Heart left ventricle (tissue), 16 donors: ENCODE results near the gene RIN3. TPM values are rescaled to one million over a fixed set of nuclear protein-coding genes. Genes with fewer than 3 reads are reported as not detected.

Experiments
- ATAC-seq, 4 donors: fragments of 200-7000 bp; cut with Tn5 transposase; one replicate each; pipeline ENCODE4 v1.9.1; 2020 to 2022; ENCODE audit warnings: moderate library complexity in 4 of 4, mild to moderate bottlenecking in 3 of 4, moderate number of reproducible peaks in 1 of 4
- DNase-seq, 5 donors: peaks; one replicate each; pipeline ENCODE4 v3.0.0-alpha.2; 2020
- H3K27ac ChIP-seq, 12 donors: fragments of 200-600 bp; sonication (generic) in 4 of 12; one replicate each; pipeline versions ENCODE4 v1.5.0 to v1.8.0; 2016 to 2022; ENCODE audit warnings: mild to moderate bottlenecking in 2 of 12
- H3K27me3 ChIP-seq, 9 donors: fragments of 200-600 bp; sonication (generic) in 2 of 9; one replicate each; pipeline versions ENCODE4 v1.5.1 to v1.8.0; 2016 to 2022; ENCODE audit warnings: mild to moderate bottlenecking in 3 of 9
- H3K36me3 ChIP-seq, 9 donors: fragments of 200-600 bp; sonication (generic) in 2 of 9; one replicate each; pipeline versions ENCODE4 v1.5.0 to v1.8.0; 2018 to 2022; ENCODE audit warnings: mild to moderate bottlenecking in 2 of 9
- H3K4me1 ChIP-seq, 12 donors: fragments of 200-600 bp; sonication (generic) in 4 of 12; one replicate each; pipeline versions ENCODE4 v1.5.0 to v1.8.0; 2016 to 2022; ENCODE audit warnings: mild to moderate bottlenecking in 3 of 12
- H3K4me3 ChIP-seq, 12 donors: fragments of 200-600 bp; sonication (generic) in 4 of 12; one replicate each; pipeline versions ENCODE4 v1.5.0 to v1.8.0; 2017 to 2022; ENCODE audit warnings: mild to moderate bottlenecking in 9 of 12, moderate library complexity in 4 of 12
- H3K9me3 ChIP-seq, 12 donors: fragments of 200-600 bp; sonication (generic) in 4 of 12; one replicate each; pipeline versions ENCODE4 v1.5.0 to v1.8.0; 2016 to 2022; ENCODE audit warnings: mild to moderate bottlenecking in 1 of 12
- POLR2A ChIP-seq, 2 donors: fragments of 450-650 bp; IDR thresholded peaks; one replicate each; pipeline ENCODE4 v1.6.1; 2017; ENCODE audit warnings: antibody characterized with exemption in 2 of 2, mild to moderate bottlenecking in 2 of 2, moderate library complexity in 2 of 2
- WGBS, 4 donors: extraction: QIAGEN DNeasy Blood & Tissue Kit in 2 of 4; methylation state at CpG; one replicate each; pipeline versions ENCODE4 v1.1.5 to v1.1.7; 2013 to 2018; 5-methylcytosine and 5-hydroxymethylcytosine counted together
- intact Hi-C, 10 donors: fragments of 100-400 bp; cut with DNase I; formaldehyde crosslinking; loops; one replicate each; pipeline versions ENCODE4 v1.11.1 to v1.14.2; 2022
- polyA plus RNA-seq, 2 donors: library from polyadenylated mRNA; stranded (reverse); fragments of 200-250 nt; gene quantifications; one replicate each; pipeline ENCODE4 v1.2.3, GENCODE V29; 2013
- total RNA-seq, 9 donors: library from RNA; depleted of rRNA in 2 of 9; stranded (reverse); fragments of >200 nt in 2 of 9; fragmentation: NEBNext Ultra II Directional in 3 of 9; extraction: Animal tissue kit (Norgen Biotek cat#: 25700) in 3 of 9; gene quantifications; one replicate each; pipeline versions ENCODE4 v1.1.0 to v1.2.4, GENCODE V29; 2016 to 2023
- TF ChIP-seq, protein P1 (sequence below), 12 donors: fragments of 200-600 bp; sonication (generic) in 4 of 12; IDR thresholded peaks; one replicate each; pipeline versions ENCODE4 v1.5.0 to v1.8.0; 2018 to 2022; ENCODE audit warnings: antibody characterized with exemption in 12 of 12, mild to moderate bottlenecking in 5 of 12
- donor health status: ischemic (EF 13 %, LVEDD 7.1; RV severe dilation, severe dysfunction).
- donor health status: healthy with polysubstance abuse.
- donor health status: DM: no; HTN: yes; CAD: no.
- donor health status: DM: no; HTN: no; CAD: no.
- donor health status: ischemic (EF 25% LVEDD 6.9; RV normal size, moderate dysfunction).
- donor health status: ischemic (EF 25% LVEDD 5.7; RV mildly dilated, moderate dysfunction).
- donor health status: healthy.
- donor health status: DM: yes; HTN: yes; CAD: no.
- donor health status: ischemic (EF 35%, LVEDD 5.7; RV mildly dilated, moderate dysfunction).
- donor health status: nonischemic (EF 11% LVEDD 7.7; RV severe dilation, severe dysfunction).
- donor health status: DM: yes; HTN: yes; CAD: no.
- donor health status: PGD.
- donor health status: ischemic (EF 29% LVEDD 5.4; RV normal size, mild dysfunction).
- donor health status: nonischemic (EF 23%, LVEDD 6.1; RV moderate dilation, normal function).

RIN3 gene
- total and polyA plus RNA-seq, 11 donors: 8.6 to 37.0 (median 12.7) TPM

DNA sequence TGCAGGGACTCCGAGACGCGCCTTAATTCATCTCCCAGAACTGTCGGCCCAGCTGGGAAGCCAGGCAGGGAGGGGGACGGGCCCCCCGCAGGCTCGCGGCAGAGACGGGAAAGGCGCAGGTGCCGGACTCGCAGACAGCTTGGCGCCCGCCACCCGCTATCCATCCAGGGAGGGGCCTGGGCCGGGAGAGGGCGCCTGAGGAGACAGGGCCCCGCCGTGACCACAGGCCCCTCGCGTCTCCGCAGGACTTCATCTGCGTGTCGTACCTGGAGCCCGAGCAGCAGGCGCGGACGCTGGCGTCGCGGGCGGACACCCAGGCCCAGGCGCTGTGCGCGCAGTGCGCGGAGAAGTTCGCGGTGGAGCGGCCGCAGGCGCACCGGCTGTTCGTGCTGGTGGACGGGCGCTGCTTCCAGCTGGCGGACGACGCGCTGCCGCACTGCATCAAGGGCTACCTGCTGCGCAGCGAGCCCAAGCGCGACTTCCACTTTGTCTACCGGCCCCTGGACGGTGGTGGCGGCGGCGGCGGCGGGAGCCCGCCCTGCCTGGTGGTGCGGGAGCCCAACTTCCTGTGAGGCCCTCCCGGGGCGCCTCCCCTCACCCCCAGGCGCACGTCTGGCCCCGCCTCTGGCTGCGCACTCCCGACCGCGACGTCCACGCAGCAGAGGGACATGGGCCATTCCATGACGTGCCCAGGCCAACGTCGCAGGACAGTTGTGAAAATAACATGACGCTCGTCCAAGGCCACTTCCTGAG is 174.3 kb downstream of the RIN3 start:
- DNase-seq (peak in 1 of 5 donors; percentile 77), ATAC-seq (peak in 2 of 4 donors; percentile 14 to 44)
- peaks cover 2 to 31% (median 19%) of the 10 kb centered on the region in 12 donors for H3K4me1 ChIP-seq
- peaks cover 0 to 60% (median 10%) of the 10 kb centered on the region in 9 donors for H3K36me3 ChIP-seq
- no peak for TF ChIP-seq POLR2A (IDR thresholded peaks at IDR 0.05)
- TF ChIP-seq, protein P1, sequence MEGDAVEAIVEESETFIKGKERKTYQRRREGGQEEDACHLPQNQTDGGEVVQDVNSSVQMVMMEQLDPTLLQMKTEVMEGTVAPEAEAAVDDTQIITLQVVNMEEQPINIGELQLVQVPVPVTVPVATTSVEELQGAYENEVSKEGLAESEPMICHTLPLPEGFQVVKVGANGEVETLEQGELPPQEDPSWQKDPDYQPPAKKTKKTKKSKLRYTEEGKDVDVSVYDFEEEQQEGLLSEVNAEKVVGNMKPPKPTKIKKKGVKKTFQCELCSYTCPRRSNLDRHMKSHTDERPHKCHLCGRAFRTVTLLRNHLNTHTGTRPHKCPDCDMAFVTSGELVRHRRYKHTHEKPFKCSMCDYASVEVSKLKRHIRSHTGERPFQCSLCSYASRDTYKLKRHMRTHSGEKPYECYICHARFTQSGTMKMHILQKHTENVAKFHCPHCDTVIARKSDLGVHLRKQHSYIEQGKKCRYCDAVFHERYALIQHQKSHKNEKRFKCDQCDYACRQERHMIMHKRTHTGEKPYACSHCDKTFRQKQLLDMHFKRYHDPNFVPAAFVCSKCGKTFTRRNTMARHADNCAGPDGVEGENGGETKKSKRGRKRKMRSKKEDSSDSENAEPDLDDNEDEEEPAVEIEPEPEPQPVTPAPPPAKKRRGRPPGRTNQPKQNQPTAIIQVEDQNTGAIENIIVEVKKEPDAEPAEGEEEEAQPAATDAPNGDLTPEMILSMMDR (IDR thresholded peaks at IDR 0.05): no peak
- H3K27me3 ChIP-seq: no peaks in the 10 kb centered on the region
- peak overlapping the region in 4 of 12 donors; percentile 21 to 54 (median 47) for H3K27ac ChIP-seq
- H3K4me3 ChIP-seq: peak overlapping the region; percentile 28 to 58 (median 48)
- H3K9me3 ChIP-seq: no peaks in the 10 kb centered on the region
- WGBS, 4 donors: 35 to 60% (median 53%) methylated on average over 40 to 80 of the region's 80 CpGs
- intact Hi-C loops: loop anchor here in 8 of 10 donors (5.0 to 10.0 kb wide), 7 partner anchors 94 to 563 kb away; partner anchors contain the start of genes CPSF2 (in 3 of the 8) and NDUFB1 (in 3 of the 8)

DNA sequence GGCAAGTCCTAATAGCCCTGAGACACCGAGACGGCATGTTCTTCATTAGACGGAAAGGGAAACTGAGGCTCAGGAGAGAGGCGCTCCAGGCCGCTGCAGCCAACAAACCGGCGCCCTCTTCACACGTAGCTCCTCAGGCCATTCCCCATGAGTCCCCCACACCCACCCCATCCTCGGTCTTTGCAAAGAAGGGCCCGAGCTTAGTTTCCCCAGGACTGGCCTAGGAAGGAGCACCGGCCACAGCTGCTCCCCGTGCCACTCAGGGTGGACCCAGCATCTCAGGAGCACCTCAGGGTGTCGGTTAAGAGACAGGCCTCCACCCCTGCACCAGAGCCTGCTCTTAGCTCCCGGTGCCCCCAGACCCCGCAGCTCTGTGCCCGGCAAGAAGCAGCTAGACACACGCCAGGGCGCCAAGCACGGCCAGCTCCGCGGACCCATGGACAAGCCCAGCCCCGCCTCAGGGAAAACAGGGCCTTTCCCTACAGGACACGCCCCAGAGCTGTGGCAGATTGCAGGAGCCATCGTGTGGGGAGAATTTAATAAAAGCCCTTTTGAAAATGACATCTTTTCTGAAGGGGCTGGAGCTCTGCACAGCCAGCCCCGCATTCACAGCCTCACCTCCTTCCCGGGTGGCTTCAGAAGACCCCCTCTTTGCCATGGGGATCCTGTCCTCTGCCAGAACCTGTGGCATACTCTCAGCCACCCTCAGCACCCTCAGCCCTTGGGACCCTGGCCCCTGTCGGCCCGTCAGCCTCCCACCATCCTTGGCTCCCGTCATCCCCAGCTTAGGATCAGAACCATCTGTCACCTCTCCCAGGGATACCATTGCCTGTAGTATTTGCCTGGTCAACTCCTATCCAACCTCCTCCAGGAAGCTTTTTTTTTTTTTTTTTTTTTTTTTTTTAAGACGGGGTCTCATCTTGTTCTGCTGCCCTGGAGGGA is 175.1 kb downstream of the RIN3 start:
- Histone ChIP-seq H3K27ac (no peak overlapping the region), H3K36me3 (peaks cover 0 to 57% (median 10%) of the 10 kb centered on the region in 9 donors), H3K27me3 (no peaks in the 10 kb centered on the region), H3K9me3 (no peaks in the 10 kb centered on the region), H3K4me3 (peak overlapping the region in 5 of 12 donors; percentile 50 to 58 (median 54)), H3K4me1 (peaks cover 5 to 39% (median 25%) of the 10 kb centered on the region in 12 donors)
- intact Hi-C loops: loop anchor here in 8 of 10 donors (5.0 to 10.0 kb wide), 7 partner anchors 94 to 564 kb away; partner anchors contain the start of genes CPSF2 (in 3 of the 8) and NDUFB1 (in 3 of the 8)
- DNase-seq (peak in 1 of 5 donors; percentile 57), ATAC-seq (no peak)
- WGBS, 4 donors: 85 to 91% (median 89%) methylated on average over 26 to 30 of the region's 30 CpGs
- no peak for TF ChIP-seq POLR2A (IDR thresholded peaks at IDR 0.05)
- TF ChIP-seq, protein P1 (IDR thresholded peaks at IDR 0.05): no peak

DNA sequence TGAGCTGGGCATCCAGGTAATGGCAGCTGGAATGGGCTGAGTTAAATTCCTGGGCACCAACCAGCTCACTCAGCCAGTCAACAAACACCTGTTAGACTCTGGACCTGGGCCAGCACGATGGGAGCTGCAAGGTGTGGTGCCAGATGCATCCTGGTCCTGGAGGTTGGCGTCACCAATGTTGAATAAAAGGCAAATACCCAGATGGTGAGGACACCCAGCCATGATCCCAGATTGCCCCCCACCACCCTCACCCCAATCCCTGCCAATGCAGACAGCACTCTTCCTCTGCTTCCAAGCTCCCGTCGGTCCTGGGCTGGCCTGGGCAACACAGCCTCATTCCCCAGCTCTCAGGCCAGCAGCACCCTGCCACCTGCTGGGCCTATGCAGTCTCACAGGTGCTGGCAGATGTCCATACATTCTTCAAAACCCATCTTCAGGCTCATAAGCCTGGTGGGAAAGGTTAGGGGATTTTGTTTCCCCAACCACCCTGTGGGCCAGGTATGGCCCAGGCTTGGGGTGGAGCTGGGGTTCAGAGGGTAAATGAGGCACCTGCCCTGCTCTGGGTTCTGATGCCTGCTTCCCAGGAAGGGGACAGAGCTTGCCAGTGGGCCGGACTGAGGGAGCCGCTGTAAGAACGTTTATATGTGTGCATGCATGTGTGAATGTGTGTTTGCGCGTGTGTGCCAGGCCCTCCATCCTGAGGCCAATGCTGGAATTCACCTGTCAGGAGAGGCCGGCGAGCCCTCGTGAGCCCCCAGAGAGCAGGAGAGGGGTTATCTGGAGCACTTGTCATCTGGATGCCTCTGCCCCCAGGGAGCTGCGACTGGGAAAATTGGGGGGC is 176.8 kb downstream of the RIN3 start:
- Histone ChIP-seq H3K27me3 (no peaks in the 10 kb centered on the region), H3K4me1 (peaks cover 5 to 39% (median 25%) of the 10 kb centered on the region in 12 donors), H3K27ac (no peak overlapping the region), H3K9me3 (no peaks in the 10 kb centered on the region), H3K4me3 (no peak overlapping the region), H3K36me3 (peaks cover 0 to 43% (median 3%) of the 10 kb centered on the region in 9 donors)
- peak in 2 of 5 donors; percentile 50 to 66 for DNase-seq
- 67 to 85% (median 72%) methylated on average over 8 to 13 of the region's 13 CpGs for WGBS, 4 donors
- TF ChIP-seq, protein P1 (IDR thresholded peaks at IDR 0.05): peak in 10 of 12 donors; percentile 20 to 62 (median 42)
- no peak for TF ChIP-seq POLR2A (IDR thresholded peaks at IDR 0.05)
- intact Hi-C loops: no loop called here
- ATAC-seq: peak in 1 of 4 donors; percentile 16
